ENCODE results near the gene VPS33B.

DNA sequence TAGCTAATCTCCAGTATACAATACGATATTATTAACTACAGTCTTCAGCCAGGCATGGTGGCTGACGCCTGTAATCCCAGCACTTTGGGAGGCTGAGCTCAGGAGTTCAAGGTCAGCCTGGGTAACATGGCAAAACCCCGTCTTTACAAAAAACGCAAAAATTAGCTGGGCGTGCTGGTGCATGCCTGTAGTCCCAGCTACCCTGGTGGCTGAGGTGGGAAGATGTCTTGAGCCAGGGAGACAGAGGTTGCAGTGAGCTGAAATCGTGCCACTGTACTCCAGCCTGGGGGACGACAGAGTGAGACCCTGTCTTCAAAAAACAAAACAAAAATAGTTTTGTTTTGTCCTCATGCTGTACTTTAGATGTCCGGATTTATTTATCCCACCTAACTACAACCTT lies 48.5 kb upstream of the VPS33B start:
- TF ChIP-seq EZH2phosphoT487 (IDR thresholded peaks at IDR 0.05; ENCODE audit: borderline replicate concordance): no peak
- TF ChIP-seq, protein P1, sequence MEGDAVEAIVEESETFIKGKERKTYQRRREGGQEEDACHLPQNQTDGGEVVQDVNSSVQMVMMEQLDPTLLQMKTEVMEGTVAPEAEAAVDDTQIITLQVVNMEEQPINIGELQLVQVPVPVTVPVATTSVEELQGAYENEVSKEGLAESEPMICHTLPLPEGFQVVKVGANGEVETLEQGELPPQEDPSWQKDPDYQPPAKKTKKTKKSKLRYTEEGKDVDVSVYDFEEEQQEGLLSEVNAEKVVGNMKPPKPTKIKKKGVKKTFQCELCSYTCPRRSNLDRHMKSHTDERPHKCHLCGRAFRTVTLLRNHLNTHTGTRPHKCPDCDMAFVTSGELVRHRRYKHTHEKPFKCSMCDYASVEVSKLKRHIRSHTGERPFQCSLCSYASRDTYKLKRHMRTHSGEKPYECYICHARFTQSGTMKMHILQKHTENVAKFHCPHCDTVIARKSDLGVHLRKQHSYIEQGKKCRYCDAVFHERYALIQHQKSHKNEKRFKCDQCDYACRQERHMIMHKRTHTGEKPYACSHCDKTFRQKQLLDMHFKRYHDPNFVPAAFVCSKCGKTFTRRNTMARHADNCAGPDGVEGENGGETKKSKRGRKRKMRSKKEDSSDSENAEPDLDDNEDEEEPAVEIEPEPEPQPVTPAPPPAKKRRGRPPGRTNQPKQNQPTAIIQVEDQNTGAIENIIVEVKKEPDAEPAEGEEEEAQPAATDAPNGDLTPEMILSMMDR (conservative IDR thresholded peaks at IDR 0.05; ENCODE audit: low read length): no peak

Measured in Loucy (cell line).